Measurements from ENCODE around the gene CHAC1.
A peak's percentile ranks its signal among the peaks of the same experiment; 100 is the strongest.

Gene CHAC1

GRCh38 chr15:40952901-40953712 lies at the start of gene CHAC1:
CHAC1 (plus strand) TSS chr15:40953471; CDS start chr15:40953584, 113 bp downstream.
- peak; percentile 90 to 94 for DNase-seq (ENCODE audit: low read depth in 2 of 2)

GRCh38 chr15:40904552-40905201 lies 48.6 kb upstream of the CHAC1 start:
- DNase-seq (ENCODE audit: low read depth in 2 of 2), result no peak

GRCh38 chr15:40906091-40906990 lies 46.9 kb upstream of the CHAC1 start:
- DNase-seq (ENCODE audit: low read depth in 2 of 2), result peak; percentile 60 to 76

GRCh38 chr15:40906991-40907802 lies 46.1 kb upstream of the CHAC1 start:
- DNase-seq (ENCODE audit: low read depth in 2 of 2), result peak in 1 of 2 donors; percentile 36

GRCh38 chr15:40908095-40908494 lies 45.2 kb upstream of the CHAC1 start:
- DNase-seq (ENCODE audit: low read depth in 2 of 2), result no peak

- DNase-seq (ENCODE audit: low read depth in 2 of 2), result no peak
These were observed 43.3 kb upstream of the CHAC1 start for GRCh38 chr15:40909662-40910630.

- no peak for DNase-seq (ENCODE audit: low read depth in 2 of 2)
These were observed 42.1 kb upstream of the CHAC1 start for GRCh38 chr15:40911141-40911540.

GRCh38 chr15:40911693-40912092 lies 41.6 kb upstream of the CHAC1 start:
- no peak for DNase-seq (ENCODE audit: low read depth in 2 of 2)

- DNase-seq (ENCODE audit: low read depth in 2 of 2), result no peak
These were observed 40.8 kb upstream of the CHAC1 start for GRCh38 chr15:40912478-40912877.

GRCh38 chr15:40914013-40914412 lies 39.3 kb upstream of the CHAC1 start:
- DNase-seq (ENCODE audit: low read depth in 2 of 2), result no peak

GRCh38 chr15:40914486-40914885 lies 38.8 kb upstream of the CHAC1 start:
- DNase-seq (ENCODE audit: low read depth in 2 of 2), result no peak

GRCh38 chr15:40915116-40915661 lies 38.1 kb upstream of the CHAC1 start:
- DNase-seq (ENCODE audit: low read depth in 2 of 2), result no peak

GRCh38 chr15:40915679-40916078 lies 37.6 kb upstream of the CHAC1 start:
- DNase-seq (ENCODE audit: low read depth in 2 of 2), result no peak

- no peak for DNase-seq (ENCODE audit: low read depth in 2 of 2)
These were observed 35.7 kb upstream of the CHAC1 start for GRCh38 chr15:40917585-40917984.

- DNase-seq (ENCODE audit: low read depth in 2 of 2), result no peak
These were observed 35.0 kb upstream of the CHAC1 start for GRCh38 chr15:40918146-40918798.

GRCh38 chr15:40918799-40919392 lies 34.4 kb upstream of the CHAC1 start:
- no peak for DNase-seq (ENCODE audit: low read depth in 2 of 2)

- DNase-seq (ENCODE audit: low read depth in 2 of 2), result no peak
These were observed 31.2 kb upstream of the CHAC1 start for GRCh38 chr15:40921949-40922607.

- DNase-seq (ENCODE audit: low read depth in 2 of 2), result no peak
These were observed 30.7 kb upstream of the CHAC1 start for GRCh38 chr15:40922608-40923005.
